Measurements from ENCODE around the gene SKAP2. TPM values are rescaled to one million over a fixed set of nuclear protein-coding genes. Genes with fewer than 3 reads are reported as not detected.

SKAP2 gene
- total RNA-seq, 1 donor: 19.5 TPM

GRCh38 chr7:26675143-26675887 lies 189.1 kb downstream of the SKAP2 start:
- DNase-seq (ENCODE audit: insufficient read length, low spot score, missing footprints): no peak
- Histone ChIP-seq H3K4me1 (ENCODE audit: insufficient read depth, low read length) (peaks cover 10% of the 10 kb centered on the region), H3K36me3 (ENCODE audit: insufficient read depth, low read length) (no peaks in the 10 kb centered on the region), H3K79me2 (ENCODE audit: insufficient read depth, low read length) (no peaks in the 10 kb centered on the region), H3K27ac (ENCODE audit: low read depth, low read length) (no peak overlapping the region), H4K20me1 (ENCODE audit: insufficient read depth, low read length) (no peaks in the 10 kb centered on the region), H3K27me3 (ENCODE audit: insufficient read depth, low read length) (no peaks in the 10 kb centered on the region), H2AFZ (ENCODE audit: low read length) (no peak overlapping the region), H3K4me3 (ENCODE audit: insufficient read depth, low read length) (no peak overlapping the region), H3K9me3 (ENCODE audit: low read depth, low read length) (no peaks in the 10 kb centered on the region), H3K4me2 (ENCODE audit: insufficient read depth, low read length) (peak overlapping the region; percentile 6)
- no peak for TF ChIP-seq CTCF (IDR thresholded peaks at IDR 0.05; ENCODE audit: extremely low read depth, low read depth, low read length)

- Histone ChIP-seq H3K36me3 (ENCODE audit: insufficient read depth, low read length) (no peaks in the 10 kb centered on the region), H3K9me3 (ENCODE audit: low read depth, low read length) (no peaks in the 10 kb centered on the region), H2AFZ (ENCODE audit: low read length) (no peak overlapping the region), H4K20me1 (ENCODE audit: insufficient read depth, low read length) (no peaks in the 10 kb centered on the region), H3K4me2 (ENCODE audit: insufficient read depth, low read length) (no peak overlapping the region), H3K27me3 (ENCODE audit: insufficient read depth, low read length) (no peaks in the 10 kb centered on the region), H3K27ac (ENCODE audit: low read depth, low read length) (no peak overlapping the region), H3K4me1 (ENCODE audit: insufficient read depth, low read length) (peaks cover 10% of the 10 kb centered on the region), H3K79me2 (ENCODE audit: insufficient read depth, low read length) (no peaks in the 10 kb centered on the region), H3K4me3 (ENCODE audit: insufficient read depth, low read length) (no peak overlapping the region)
- DNase-seq (ENCODE audit: insufficient read length, low spot score, missing footprints): no peak
- no peak for TF ChIP-seq CTCF (IDR thresholded peaks at IDR 0.05; ENCODE audit: extremely low read depth, low read depth, low read length)
These were observed 190.5 kb downstream of the SKAP2 start for GRCh38 chr7:26673858-26674257.

- no peaks in the 10 kb centered on the region for H3K27me3 ChIP-seq (ENCODE audit: insufficient read depth, low read length)
- no peaks in the 10 kb centered on the region for H3K79me2 ChIP-seq (ENCODE audit: insufficient read depth, low read length)
- no peaks in the 10 kb centered on the region for H3K36me3 ChIP-seq (ENCODE audit: insufficient read depth, low read length)
- H3K27ac ChIP-seq (ENCODE audit: low read depth, low read length): no peak overlapping the region
- DNase-seq (ENCODE audit: insufficient read length, low spot score, missing footprints): no peak
- no peak overlapping the region for H2AFZ ChIP-seq (ENCODE audit: low read length)
- no peak overlapping the region for H3K4me3 ChIP-seq (ENCODE audit: insufficient read depth, low read length)
- no peaks in the 10 kb centered on the region for H4K20me1 ChIP-seq (ENCODE audit: insufficient read depth, low read length)
- TF ChIP-seq CTCF (IDR thresholded peaks at IDR 0.05; ENCODE audit: extremely low read depth, low read depth, low read length): no peak
- no peaks in the 10 kb centered on the region for H3K9me3 ChIP-seq (ENCODE audit: low read depth, low read length)
- H3K4me2 ChIP-seq (ENCODE audit: insufficient read depth, low read length): no peak overlapping the region
- H3K4me1 ChIP-seq (ENCODE audit: insufficient read depth, low read length): peaks cover 10% of the 10 kb centered on the region
These were observed 191.1 kb downstream of the SKAP2 start for GRCh38 chr7:26673271-26673670.

DNA sequence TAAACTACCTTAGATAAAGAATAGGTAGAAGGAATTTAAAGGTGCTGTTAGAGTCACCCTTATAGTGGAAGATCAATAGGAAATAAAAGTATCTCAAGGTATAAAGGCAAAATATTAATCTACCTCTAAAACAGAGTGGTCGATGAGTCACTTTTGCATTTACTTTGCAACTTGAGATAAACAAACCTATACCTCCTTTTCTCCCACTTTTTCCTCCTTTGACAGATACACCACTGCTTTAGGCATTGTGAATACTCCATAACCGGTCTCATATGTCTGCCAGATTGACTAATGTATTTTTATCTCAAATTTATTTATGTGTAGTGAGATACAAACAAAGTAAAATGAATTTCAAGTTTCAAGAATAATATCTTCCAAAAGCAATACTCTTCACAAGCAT lies 193.5 kb downstream of the SKAP2 start:
- Histone ChIP-seq H3K9me3 (ENCODE audit: low read depth, low read length) (no peaks in the 10 kb centered on the region), H3K27ac (ENCODE audit: low read depth, low read length) (no peak overlapping the region), H3K4me1 (ENCODE audit: insufficient read depth, low read length) (peaks cover 9% of the 10 kb centered on the region), H3K4me3 (ENCODE audit: insufficient read depth, low read length) (no peak overlapping the region), H2AFZ (ENCODE audit: low read length) (no peak overlapping the region), H3K27me3 (ENCODE audit: insufficient read depth, low read length) (no peaks in the 10 kb centered on the region), H3K36me3 (ENCODE audit: insufficient read depth, low read length) (no peaks in the 10 kb centered on the region), H3K4me2 (ENCODE audit: insufficient read depth, low read length) (no peak overlapping the region), H3K79me2 (ENCODE audit: insufficient read depth, low read length) (no peaks in the 10 kb centered on the region), H4K20me1 (ENCODE audit: insufficient read depth, low read length) (no peaks in the 10 kb centered on the region)
- no peak for TF ChIP-seq CTCF (IDR thresholded peaks at IDR 0.05; ENCODE audit: extremely low read depth, low read depth, low read length)
- DNase-seq (ENCODE audit: insufficient read length, low spot score, missing footprints): no peak

Measured in osteoblast (primary cell).